ENCODE results near the gene EIF3L.
A peak's percentile ranks its signal among the peaks of the same experiment; 100 is the strongest.

EIF3L gene

GRCh38 chr22:37846433-37846832 lies 2.8 kb upstream of the EIF3L start:
- Histone ChIP-seq H3K27ac (ENCODE audit: low read depth, low read length) (no peak overlapping the region), H3K79me2 (ENCODE audit: control insufficient read depth, low read length) (peaks cover 67% of the 10 kb centered on the region)

GRCh38 chr22:37848587-37849088 lies 581 bp upstream of the EIF3L start:
- Histone ChIP-seq H3K36me3 (ENCODE audit: control insufficient read depth, low read length) (peaks cover 54% of the 10 kb centered on the region), H3K27ac (ENCODE audit: low read depth, low read length) (peak overlapping the region; percentile 51), H3K4me3 (ENCODE audit: low read length) (peak overlapping the region; percentile 98), H3K4me1 (ENCODE audit: control insufficient read depth, low read length) (peaks cover 34% of the 10 kb centered on the region), H3F3A (ENCODE audit: control insufficient read depth, insufficient read depth) (peaks cover 18% of the 10 kb centered on the region), H4K20me1 (ENCODE audit: control insufficient read depth, insufficient read depth, low read depth, low read length) (0 out of 2 replicates have a peak, but pooled peaks cover 5% of the 10 kb centered on the region), H3K27me3 (ENCODE audit: control insufficient read depth, low read length) (no peaks in the 10 kb centered on the region), H3K4me2 (ENCODE audit: low read length) (peak overlapping the region; percentile 98), H3K9me3 (ENCODE audit: control insufficient read depth, insufficient read depth, low read length) (peaks cover 7% of the 10 kb centered on the region; the same call in 1 of the 2 replicates), H3K79me2 (ENCODE audit: control insufficient read depth, low read length) (peaks cover 68% of the 10 kb centered on the region), H3K9me2 (replicated peaks; ENCODE audit: control insufficient read depth, low read length) (no peaks in the 10 kb centered on the region)
- TF ChIP-seq EZH2phosphoT487 (IDR thresholded peaks at IDR 0.05; ENCODE audit: borderline replicate concordance, low read length) (no peak), CTCF (IDR thresholded peaks at IDR 0.05; ENCODE audit: low read depth, low read length, poor library complexity, severe bottlenecking) (no peak)

More at GRCh38 chr22:37846433-37846832, 2.8 kb upstream of the EIF3L start:
- Histone ChIP-seq H3K9me2 (replicated peaks; ENCODE audit: control insufficient read depth, low read length) (no peaks in the 10 kb centered on the region), H3K9me3 (ENCODE audit: control insufficient read depth, insufficient read depth, low read length) (peaks cover 7% of the 10 kb centered on the region; the same call in 1 of the 2 replicates), H3K4me1 (ENCODE audit: control insufficient read depth, low read length) (peaks cover 47% of the 10 kb centered on the region), H3K36me3 (ENCODE audit: control insufficient read depth, low read length) (peaks cover 40% of the 10 kb centered on the region), H3K27me3 (ENCODE audit: control insufficient read depth, low read length) (no peaks in the 10 kb centered on the region), H3F3A (ENCODE audit: control insufficient read depth, insufficient read depth) (peaks cover 27% of the 10 kb centered on the region), H4K20me1 (ENCODE audit: control insufficient read depth, insufficient read depth, low read depth, low read length) (0 out of 2 replicates have a peak, but pooled peaks cover 5% of the 10 kb centered on the region), H3K4me2 (ENCODE audit: low read length) (no peak overlapping the region), H3K4me3 (ENCODE audit: low read length) (no peak overlapping the region)
- TF ChIP-seq EZH2phosphoT487 (IDR thresholded peaks at IDR 0.05; ENCODE audit: borderline replicate concordance, low read length) (no peak), CTCF (IDR thresholded peaks at IDR 0.05; ENCODE audit: low read depth, low read length, poor library complexity, severe bottlenecking) (no peak)

- Histone ChIP-seq H3K9me2 (replicated peaks; ENCODE audit: control insufficient read depth, low read length) (no peaks in the 10 kb centered on the region), H3K36me3 (ENCODE audit: control insufficient read depth, low read length) (peaks cover 76% of the 10 kb centered on the region), H3K27ac (ENCODE audit: low read depth, low read length) (no peak overlapping the region), H3K79me2 (ENCODE audit: control insufficient read depth, low read length) (peaks cover 84% of the 10 kb centered on the region), H3K9me3 (ENCODE audit: control insufficient read depth, insufficient read depth, low read length) (no peaks in the 10 kb centered on the region), H3K4me2 (ENCODE audit: low read length) (peak overlapping the region; percentile 98), H4K20me1 (ENCODE audit: control insufficient read depth, insufficient read depth, low read depth, low read length) (0 out of 2 replicates have a peak, but pooled peaks cover 5% of the 10 kb centered on the region), H3K4me3 (ENCODE audit: low read length) (peak overlapping the region; percentile 98), H3K27me3 (ENCODE audit: control insufficient read depth, low read length) (no peaks in the 10 kb centered on the region), H3K4me1 (ENCODE audit: control insufficient read depth, low read length) (peaks cover 28% of the 10 kb centered on the region), H3F3A (ENCODE audit: control insufficient read depth, insufficient read depth) (peaks cover 12% of the 10 kb centered on the region; the same call in 1 of the 2 replicates)
- no peak for TF ChIP-seq CTCF (IDR thresholded peaks at IDR 0.05; ENCODE audit: low read depth, low read length, poor library complexity, severe bottlenecking)
Observed at GRCh38 chr22:37850801-37851200, 1.6 kb downstream of the EIF3L start.
